GM12865 (cell line): ENCODE measurements around the gene GPSM1.
A peak's percentile ranks its signal among the peaks of the same experiment; 100 is the strongest.

ENCODE experiments used
- DNase-seq: peaks from one replicate; pipeline ENCODE4 v3.0.0; 2010; ENCODE audit warnings: low read depth
- H3K4me3 ChIP-seq: 2 replicates; pipeline ENCODE4 v1.5.1; 2011; ENCODE audit warnings: mild to moderate bottlenecking, low read depth, low read length, control low read depth
- TF ChIP-seq, protein P1 (sequence below): IDR thresholded peaks from 2 replicates; pipeline ENCODE4 v1.5.1; 2011; ENCODE audit warnings: low read length, control low read depth, low read depth, inconsistent platforms; ENCODE audit not compliant: insufficient read depth; ENCODE audit errors: missing control alignments

GPSM1 gene

DNA sequence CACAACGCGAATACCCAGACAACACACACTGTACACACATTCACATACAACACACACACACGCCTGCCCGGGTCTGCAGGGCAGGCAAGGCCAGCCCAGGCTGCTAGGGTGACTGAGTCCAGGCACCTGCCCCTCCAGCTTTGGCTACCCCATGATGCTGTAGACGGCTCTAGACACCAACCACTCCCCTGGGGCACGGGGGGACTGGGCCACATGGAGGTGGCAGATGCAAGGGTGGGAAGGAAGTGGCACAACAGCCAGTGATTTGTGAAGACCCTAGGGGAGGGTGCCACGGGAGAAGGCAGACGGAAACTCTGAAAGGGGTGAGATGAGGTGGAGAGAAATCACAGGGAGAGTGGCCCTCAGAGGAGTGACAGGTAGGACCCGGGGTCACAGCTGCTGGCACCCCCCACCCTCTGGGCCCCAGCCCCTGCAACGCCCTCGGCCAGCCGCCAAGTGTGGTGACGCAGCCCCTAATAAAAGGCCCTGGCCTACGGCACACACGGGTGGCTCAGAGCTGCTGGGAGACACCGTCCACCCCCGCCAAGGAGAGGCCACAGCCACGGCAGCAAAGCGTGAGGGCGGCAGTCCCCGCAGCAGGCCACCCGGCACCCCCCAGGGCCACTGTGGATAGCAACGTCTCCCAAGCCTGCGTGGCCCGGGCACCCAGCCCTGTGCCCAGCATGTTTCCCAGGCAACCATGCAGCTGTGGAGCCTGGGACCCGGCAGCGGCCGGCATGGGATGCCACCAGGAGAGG lies 16.9 kb upstream of the GPSM1 start:
- TF ChIP-seq, protein P1, sequence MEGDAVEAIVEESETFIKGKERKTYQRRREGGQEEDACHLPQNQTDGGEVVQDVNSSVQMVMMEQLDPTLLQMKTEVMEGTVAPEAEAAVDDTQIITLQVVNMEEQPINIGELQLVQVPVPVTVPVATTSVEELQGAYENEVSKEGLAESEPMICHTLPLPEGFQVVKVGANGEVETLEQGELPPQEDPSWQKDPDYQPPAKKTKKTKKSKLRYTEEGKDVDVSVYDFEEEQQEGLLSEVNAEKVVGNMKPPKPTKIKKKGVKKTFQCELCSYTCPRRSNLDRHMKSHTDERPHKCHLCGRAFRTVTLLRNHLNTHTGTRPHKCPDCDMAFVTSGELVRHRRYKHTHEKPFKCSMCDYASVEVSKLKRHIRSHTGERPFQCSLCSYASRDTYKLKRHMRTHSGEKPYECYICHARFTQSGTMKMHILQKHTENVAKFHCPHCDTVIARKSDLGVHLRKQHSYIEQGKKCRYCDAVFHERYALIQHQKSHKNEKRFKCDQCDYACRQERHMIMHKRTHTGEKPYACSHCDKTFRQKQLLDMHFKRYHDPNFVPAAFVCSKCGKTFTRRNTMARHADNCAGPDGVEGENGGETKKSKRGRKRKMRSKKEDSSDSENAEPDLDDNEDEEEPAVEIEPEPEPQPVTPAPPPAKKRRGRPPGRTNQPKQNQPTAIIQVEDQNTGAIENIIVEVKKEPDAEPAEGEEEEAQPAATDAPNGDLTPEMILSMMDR = no peak
- H3K4me3 ChIP-seq = no peak overlapping the region
- DNase-seq = no peak

DNA sequence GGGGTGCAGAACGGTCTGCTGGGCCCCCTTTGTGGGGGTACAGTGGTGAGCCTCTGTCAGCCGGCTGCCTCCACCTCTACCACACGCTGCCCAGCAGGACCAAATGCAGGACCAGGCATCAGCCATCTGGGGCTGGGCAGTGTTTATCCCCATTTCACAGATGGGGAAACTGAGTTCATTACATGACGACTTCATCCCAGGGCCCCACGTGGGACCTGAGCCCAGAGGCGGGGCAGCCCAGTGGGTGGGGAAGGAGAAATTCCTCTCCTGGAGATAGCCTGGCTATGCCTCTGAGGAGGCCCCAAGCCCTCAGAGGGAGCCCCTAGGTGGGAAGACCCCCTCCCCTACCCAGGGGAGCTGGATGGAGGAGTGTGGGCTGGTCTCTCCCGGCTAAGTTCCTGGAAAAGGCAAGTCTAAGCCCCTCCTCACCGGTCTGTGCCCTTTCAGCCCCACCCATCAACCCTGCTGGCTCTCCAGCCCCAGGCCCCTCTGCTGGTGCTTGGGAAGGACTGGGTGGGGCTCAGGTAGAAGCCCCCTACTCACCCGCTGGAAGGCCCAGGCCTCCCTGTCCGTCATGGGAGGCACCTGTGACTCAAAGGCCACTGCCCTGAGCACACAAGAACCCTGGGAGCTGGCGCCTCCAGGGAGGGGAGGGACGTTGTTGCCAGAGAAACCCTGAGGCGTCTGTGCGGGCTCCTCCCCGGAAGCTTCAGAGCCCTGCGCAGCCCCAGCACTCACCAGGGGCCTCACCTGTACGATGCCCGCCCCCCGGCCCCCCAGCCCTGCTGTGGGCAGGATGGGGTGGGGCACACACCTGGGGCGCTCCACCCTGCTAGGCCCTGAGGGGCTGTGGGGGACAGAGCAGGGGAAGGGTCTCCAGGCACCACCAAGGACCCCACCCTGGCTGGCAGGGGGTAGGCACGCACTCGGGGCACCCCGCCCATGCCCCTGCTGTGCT lies 16.0 kb upstream of the GPSM1 start:
- DNase-seq = peak; percentile 29
- H3K4me3 ChIP-seq = no peak overlapping the region
- TF ChIP-seq, protein P1 = no peak

DNA sequence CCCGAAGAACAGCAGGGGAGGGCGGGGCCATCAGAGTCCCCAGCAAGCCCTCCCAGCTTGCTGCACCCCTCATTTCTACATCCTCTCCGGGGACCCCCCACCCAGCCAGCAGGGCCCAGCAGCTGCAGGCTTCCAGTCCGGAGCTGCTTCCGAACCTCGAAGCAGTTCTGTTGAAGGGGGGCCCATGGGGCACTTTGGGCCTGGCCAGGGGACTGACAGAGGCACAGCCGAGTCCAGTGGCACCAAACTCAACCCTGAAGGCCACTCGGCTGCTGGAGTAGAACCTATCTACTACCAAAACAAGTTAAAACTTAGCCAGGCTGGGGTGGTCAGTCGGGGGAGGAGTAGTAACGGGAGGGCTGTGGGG lies 15.3 kb upstream of the GPSM1 start:
- no peak overlapping the region for H3K4me3 ChIP-seq
- TF ChIP-seq, protein P1 = no peak
- no peak for DNase-seq

DNA sequence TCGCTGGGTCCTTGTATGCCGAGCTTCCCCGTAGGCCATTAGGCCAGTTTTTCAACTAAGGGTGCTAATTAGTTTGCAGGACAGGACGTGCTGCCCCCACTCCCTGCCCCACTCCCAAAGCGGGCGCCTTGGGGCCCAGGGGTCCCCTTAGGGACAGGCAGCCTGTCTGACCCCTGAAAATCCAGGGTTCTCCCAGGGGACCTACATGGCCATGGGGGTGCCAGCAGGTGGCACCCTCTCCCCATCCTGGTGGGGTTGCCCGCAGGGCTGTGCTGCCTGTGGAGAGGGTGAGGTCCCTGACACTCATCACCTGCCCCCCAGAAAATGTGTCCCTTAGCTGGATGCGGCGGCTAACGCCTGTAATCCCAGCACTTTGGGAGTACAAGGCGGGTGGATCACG lies 14.9 kb upstream of the GPSM1 start:
- DNase-seq = peak; percentile 40
- H3K4me3 ChIP-seq = no peak overlapping the region
- TF ChIP-seq, protein P1 = peak; percentile 43

DNA sequence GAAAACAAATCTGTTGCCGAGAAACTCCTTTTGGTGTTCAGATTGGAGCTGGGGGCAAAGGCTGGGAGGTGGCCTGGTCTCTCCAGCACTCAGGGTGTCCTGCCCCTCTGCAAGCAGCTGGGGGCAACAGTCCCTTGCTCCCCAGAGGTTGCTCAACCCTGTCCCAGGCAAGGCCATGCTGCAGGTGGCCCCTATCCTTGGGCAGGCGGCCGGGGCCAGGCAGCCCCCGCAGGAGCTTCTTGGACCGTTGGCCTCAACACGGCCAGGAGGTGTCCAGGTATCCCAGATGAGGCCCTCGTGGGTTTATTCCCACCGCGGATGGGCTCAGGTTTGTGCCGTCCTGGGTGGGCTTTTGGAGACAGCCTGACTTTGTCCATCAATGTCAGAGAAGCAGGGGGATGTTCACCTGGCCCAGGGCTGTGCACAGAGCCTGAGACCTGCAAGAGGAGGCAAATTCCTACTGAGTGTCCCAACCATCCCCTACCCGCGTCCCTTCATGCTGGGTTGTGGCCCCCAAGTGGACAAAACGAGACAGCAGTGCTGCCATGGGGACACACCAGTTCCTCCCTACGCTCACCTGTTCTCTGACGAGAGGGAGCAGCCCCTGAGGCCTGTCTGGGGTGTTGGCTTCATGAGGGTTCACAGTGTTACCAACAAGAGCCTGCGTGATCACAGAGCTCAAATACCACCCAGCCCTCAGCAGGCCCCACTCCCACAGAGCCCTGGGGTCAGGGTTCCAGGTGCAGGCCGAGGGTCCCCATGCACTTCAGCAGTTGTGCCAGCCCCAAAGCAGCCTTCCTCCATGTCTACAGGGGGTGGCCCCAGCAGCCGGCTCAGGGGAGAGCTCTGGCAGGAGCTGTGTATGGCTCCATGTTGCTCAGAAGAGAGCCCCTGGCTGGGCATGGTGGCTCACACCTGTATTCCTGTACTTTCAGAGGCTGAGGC lies 14.0 kb upstream of the GPSM1 start:
- TF ChIP-seq, protein P1 = no peak

DNA sequence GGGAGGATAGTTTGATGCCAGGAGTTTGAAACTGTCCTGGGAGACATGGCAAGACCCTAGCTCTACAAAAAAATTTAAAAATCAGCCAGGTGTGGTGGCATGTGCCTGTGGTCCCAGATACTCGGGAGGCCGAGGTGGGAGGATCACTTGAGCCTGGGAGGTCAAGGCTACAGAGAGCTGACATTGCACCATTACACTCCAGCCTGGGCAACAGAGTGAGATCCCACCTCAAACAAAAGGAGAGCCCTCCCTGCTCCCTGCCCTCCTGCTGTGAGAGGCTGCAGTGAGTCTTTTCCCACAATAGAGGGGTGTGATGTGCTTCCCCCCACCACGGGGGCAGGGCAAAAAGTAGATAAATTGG lies 13.3 kb upstream of the GPSM1 start:
- DNase-seq = no peak
- no peak overlapping the region for H3K4me3 ChIP-seq
- TF ChIP-seq, protein P1 = no peak

More for the DNA sequence above, 14.0 kb upstream of the GPSM1 start:
- DNase-seq = no peak
- no peak overlapping the region for H3K4me3 ChIP-seq
